ENCODE data around the gene IRF5. TPM values are rescaled to one million over a fixed set of nuclear protein-coding genes. Genes with fewer than 3 reads are reported as not detected.
"Not testable (repeated sequence)": the region's sequence is repeated elsewhere in the genome, so short reads cannot be mapped to it uniquely, and the experiment has no call there.

Gene IRF5
- polyA plus RNA-seq, 12 donors: 1.4 to 9.5 (median 2.0) TPM; not detected in 1

DNA sequence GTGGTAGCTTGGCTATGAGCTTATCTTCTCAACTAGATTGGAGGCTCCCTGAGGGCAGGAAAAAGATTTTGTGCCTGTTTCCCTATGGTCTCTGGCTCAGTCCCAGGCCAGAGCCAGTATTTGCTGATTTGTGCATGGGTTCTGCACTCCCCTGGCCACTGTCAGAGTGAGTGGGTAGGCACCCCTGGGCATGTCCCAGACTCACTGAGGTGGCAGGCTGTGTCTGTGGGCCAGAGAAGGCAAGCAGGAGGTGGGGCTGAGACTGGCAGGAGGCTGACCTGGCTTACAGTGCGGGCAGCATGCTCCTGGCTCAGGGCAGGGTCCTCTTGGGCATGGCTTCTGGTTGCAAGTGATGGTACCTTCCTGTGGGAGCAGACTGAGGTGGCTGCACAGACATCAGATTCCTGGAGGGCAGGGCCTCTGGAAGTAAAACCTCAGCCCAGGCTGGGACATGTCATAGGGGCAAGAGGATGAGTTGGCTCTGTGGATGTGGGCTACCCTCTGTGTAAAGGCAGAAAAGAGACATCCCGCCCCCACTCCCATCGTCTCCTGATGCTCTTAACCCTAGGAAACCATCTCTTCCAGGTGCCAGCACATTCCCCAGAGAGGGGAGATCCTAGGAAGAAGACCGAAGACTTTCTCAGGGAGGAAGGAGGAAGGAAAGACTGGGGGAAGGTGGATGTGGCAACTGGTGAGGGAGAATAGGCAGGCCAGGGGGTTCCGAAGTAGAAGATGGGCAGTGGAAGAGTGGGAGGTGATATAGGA lies 31.5 kb upstream of the IRF5 start:
- DNase-seq: no peak

DNA sequence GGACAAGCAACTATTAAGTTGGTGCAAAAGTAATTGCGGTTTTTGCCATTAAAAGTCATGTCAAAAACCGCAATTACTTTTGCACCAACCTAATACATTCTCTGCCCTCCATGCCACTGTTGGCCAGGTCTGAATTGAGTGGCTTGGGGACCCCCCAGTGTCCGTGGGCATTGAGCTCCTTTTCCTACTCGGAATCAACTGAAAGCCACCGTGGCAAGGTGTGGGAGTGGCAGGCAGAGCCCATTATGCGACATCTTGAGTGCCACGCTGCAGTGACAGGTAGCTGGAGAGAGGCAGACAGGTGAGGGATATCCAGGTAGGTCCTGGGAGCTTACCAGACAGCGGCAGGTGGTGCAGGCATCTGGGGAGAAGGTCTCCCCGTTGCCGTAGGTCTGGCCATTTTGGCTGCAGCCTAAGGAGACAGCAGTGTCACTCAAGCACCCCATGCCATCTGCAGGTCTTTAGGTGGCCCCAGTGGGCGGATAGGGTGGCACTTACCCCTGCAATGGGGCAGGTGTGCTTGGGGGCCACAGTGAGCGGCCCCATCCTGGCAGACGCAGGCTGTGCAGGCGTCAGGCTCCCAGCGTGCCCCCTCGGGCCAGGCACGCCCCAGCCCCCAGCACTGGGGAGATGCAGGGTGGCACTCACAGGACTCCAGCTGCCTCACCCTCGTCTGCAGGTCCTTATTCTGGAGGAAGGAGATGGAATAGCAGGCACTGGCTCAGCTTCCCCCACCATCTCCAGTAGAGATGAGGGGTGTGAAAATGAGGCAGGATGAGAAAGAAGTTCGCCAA lies 30.8 kb upstream of the IRF5 start:
- no peak for DNase-seq

DNA sequence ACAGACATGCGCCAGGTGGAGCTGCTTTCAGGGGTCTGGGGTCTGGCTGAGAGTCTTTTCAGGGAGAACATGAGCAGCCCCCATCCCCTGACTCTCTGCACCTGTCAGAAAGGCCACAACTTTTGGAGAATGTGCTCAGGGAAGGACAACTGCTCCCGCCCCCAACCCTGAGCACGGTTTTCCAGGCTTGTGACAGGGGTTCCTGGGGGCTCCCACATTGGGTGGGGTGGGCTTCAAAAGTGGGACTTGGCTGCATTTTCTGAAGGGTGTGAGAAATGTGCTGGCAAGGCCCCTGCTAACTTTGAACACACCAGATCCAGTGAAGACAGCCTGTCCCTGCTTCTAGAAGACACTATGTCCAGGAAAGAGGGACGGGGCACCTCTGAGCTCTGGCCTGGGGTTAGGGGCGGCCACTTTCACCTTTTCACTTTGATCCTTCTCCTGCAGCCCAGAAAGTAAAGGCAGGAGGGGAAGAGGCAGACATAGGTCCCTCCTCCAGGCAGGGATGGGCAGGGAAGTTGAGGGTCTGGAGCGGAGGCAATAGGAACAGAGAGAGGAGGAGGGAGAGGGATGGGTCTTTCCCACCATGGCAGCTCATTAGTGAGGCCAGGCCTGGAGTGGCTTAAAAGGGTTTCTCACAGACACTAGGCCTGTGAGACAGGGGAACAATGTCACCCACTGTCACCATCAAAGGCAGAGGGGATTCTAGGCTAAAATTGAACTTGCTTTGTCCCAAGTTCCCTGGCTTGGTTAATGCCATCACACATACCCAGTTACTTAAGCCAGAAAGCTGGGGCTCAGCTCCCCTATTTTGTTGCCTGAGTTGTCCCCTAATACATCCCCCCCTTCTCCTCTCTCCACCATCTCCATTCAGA lies 28.7 kb upstream of the IRF5 start:
- DNase-seq: no peak

DNA sequence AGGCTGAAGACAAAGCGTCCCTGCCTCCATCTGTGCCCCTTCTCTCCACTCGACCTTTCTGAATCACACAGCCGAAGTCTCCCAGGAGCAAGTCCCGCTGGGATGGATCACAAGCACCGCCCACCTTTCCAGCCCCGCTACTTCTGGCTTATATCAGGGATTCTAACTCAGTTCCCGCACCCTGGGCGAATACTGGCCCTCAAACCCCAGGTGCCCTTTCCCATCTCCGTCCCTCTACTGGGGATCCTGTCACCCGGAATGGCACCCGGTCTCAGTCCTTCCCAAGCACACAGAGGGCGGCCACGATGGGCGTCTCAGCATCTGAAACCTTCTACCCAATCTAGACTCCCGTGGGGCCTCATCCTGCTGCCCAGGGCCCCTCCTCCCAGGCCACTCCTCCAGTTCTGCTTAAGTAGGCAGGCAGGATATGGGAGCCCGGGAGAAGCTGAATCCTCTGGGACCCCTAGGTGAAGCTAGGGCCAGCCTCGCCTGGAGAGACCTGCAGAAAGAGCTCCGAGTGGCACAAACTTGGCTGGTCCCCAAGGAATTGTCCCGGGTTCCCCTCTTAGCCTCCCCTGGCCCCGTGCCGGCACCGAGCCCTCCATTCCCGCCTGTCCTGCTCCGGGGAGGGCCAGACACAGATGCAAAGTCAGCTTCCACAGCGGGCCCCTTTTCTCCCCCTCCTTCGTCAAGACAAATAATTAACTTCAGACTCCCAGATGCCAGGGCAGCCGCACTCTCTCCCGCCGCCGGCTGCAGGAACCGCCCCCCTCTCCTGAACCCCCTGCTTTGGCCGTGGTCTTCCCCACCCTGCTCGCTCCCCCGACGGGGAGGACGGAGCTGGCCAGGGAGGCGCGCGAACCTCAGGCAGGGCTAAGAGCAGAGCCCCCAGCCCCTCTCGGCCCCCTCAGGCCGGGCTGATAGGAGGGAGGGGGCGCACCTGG lies 27.8 kb upstream of the IRF5 start:
- DNase-seq: no peak

DNA sequence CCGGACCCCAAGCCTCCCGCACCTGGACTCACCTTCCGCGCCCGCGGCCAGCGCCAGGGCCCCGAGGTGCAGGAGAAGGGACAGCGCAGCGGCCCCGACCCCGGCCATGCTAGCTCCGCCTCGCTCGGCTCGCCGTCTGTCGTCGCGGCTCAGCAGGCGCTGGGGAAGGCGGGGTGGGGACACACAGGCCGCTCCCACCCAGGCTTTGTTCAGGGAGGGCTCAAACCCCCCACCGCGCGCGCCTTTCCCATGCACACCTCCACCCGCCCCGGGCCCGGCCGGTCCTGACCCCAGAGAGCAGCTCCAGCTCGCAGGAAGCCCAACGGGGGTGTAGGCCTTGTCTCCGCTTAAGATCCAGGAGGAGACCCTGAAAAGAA lies 27.2 kb upstream of the IRF5 start, which contains the start of gene KCP:
Gene KCP (minus strand): TSS at position 141 of the 377 bp plus-strand sequence. CDS start 33 bp downstream, at position 108.
- DNase-seq: no peak

DNA sequence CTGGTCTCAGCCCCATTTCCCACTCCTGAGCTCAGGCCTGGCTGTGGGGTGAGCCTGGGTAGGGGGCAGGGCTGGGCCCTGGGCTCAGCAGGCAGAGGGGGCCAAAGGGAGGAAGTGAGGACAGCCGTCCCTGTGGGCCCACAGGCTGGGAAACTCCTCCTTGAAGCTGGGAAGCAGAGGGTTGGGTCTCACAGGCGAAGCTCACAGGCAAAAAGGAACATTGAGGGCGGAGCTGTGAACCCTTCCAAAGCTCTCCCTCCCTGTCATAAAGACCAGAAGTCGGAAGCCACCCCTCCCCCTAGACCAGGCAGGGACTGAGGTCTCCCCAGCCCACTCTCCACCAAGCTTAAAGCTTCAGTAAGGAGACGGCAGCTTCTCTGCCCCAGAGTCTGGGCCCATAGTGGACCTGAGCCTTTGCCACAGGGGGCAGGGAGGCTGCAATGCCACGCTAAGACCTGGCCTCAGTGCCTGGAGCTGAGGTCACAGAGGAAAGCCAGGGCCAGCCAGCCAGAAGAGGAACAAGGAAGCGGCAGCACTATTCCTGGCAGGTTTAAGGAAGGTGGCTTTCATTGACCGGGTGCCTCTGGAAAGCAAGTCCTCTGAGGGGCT lies 26.2 kb upstream of the IRF5 start:
- peak; percentile 45 for DNase-seq

DNA sequence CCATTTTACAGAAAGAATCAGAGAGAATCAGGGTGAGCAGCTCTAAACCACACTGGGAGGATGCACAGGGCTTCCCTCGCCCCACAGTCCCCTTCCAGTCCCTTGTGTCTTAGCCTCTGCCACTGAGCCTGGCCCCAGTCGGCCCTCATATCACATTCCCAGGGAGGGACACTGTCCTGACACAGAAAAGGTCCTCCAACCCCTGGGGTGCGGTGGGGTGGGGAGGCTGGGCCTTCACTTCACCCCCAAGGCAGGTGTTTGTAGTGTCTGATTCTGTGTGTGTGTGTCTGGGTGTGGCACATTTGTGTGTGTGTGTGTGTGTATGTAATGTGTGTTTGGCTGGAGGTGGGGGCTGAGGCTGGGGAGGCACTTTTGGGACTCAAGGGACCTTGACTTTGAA lies 25.4 kb upstream of the IRF5 start:
- no peak for DNase-seq

DNA sequence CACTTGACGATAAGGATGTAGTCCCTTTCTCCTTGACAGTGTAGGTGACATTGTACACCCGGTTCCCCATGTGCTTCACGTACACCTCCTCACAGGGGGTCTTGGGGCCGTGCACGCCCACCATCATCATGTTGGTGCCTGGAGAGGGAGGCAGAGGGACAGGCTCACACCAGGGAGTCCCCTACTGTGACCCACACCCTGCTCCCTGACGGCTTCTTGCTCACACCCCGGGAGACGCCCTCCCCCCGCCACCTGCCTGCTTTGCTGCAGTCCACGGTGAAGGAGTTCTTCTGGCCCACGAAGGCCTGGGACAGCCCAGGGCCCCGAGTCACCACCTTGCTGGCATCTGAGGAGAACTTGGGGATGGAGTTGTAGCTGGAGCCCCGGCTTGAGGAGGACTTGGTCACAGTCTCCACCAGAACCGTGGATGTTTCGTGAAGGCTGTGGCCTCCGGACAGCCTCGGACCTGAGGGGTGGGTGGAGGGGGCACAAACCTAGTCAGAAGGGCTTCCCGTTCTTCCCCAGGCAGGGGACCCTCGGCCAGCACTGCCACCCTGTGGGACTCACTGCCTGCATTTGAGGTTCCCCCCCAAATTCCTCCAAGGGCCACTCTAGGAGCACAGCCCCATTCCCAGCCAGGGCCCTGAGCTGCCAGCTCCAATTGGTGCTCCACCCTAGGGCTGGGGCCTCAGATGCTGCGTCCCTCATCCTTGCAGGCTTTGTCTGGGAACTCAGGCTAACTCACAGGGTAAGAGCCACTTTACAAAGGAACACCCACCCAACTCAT lies 24.8 kb upstream of the IRF5 start:
- DNase-seq: not testable (repeated sequence)

DNA sequence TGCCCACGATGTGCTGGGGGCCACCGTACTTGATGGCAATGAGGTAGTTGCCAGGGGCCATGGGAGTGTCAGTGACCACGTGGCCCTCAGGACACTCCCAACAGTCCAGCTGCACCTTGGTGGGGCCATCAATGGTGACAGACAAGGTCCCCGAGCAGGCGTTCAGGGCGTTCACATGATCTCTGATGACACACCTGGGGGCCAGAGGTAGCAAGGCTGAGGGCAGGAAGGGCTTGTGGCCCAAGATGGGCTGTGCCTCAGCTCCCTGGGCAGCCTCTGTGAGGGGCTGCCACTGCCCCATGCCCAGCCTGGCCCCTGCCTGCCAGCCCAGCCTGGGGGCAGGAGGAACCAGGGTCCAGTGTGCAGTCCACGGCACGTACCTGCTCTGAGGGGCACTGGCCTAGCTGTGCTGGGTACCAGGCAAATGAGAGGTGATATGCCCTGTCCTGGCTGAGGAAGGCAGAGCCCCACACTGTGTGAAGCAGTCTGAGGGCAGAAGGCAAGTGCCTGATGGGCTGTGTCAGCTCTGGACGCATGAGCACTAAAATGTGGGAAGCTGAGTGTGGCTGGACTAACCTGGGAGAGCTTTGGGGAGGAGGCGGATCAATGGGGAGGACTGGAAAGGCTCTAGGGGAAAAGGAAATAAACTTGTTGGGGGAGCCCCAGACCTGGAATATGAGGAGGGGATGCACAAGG lies 23.7 kb upstream of the IRF5 start:
- no peak for DNase-seq

DNA sequence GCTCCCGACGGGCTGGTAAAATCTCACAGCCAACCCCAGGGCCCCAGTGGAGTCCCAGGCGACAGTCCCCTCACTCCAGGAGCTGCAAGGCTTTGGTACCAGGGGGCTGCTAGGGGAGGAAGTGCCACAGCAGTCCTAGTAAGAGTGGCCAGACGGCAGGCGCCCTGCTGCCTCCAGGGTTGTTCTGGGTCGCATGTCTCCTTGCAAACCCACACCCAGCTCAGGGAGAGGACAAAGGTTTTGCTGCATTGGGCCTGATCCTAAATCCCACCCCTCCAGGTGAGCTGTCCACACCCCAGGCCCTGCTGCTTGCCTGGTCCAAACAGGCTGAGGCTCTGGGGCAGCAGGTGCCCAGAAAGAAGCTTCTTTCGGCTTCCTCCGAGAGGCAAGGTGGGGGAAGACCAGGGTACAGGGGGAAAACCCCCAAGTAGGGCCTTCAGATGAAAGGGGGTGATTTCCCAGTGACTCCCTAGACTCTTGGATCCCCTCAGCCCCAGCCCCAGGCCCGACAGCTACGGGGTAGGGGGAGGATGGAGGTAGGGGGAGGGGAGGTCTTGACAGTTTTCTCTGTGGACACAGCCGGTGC lies 23.1 kb upstream of the IRF5 start:
- no peak for DNase-seq

DNA sequence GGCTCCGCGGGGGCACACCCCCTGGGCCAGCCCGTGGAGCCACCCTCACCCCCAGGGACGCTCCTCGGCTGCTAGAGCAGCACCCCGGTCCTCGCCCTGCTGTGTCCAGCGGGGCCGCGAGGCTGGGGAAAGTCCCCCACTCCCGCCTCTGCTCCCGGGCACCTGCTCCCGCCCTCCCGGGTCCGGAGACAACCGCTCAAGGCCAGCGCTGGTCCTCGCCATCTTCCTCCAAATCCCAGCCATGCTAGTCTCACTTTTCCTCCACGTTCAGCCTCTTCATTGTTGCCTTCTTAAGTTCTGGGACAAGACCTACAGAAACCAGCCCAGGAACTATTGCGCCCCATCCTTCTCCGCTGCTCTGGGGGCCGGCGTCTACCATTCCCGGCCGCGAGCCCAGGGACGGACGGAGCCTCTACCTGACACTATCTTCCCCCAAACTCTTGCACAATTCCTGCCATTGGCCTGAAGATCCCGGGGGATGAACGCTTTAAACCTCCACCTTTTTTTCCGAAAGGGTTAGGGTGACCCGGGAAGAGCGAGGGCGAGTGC lies 22.4 kb upstream of the IRF5 start:
- DNase-seq: no peak

DNA sequence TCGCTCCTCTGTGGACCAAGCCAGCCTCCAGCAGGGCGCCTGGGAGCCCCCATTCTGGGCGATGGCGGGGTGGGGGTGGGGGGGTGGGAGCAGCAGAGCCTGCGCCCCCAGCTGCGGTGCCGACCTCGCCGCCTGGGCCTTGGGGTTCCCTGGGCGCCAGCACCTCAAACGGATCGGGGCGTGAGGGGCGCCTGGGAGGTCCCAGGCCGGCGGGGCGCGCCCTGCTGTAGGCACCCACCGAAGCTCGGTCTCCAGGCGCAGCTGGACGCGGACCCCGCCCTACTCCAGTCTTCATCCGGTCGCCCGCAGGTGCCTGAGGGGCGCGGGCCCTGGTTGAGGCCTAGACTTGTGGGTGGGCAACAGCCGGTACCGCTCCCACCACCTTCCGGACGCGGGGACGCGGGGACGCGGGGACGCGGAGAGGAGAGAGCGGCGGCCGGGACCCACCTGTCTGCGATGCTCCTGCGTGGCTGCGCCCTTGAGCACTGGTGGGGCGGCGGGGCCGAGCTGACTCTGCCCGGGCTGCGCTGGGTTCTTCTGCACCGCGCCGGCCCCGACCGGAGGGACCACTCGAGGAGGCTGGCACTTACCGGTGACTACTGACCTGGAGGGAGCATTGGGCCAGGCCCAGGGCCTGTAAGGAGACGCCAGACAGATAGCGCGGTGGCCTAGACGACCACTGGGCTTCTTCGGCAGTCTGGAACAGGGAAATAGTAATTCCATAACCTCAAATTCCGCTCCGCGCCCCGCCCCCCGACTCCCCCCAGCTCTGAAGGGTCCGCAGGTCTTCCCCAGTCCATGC lies 21.7 kb upstream of the IRF5 start:
- DNase-seq: no peak

DNA sequence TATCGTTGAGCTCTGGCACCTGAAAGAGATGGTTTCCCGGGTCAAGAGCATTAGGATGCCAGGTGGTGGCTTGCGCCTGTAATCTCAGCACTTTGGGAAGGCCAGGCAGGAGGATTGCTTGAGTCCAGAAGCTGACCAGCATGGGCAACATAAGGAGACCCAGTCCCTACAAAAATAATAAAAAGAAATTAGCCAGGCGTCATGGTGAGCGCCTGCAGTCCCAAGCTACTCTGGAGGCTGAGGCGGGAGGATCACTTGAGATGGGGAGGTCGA lies 21.1 kb upstream of the IRF5 start:
- DNase-seq: no peak

DNA sequence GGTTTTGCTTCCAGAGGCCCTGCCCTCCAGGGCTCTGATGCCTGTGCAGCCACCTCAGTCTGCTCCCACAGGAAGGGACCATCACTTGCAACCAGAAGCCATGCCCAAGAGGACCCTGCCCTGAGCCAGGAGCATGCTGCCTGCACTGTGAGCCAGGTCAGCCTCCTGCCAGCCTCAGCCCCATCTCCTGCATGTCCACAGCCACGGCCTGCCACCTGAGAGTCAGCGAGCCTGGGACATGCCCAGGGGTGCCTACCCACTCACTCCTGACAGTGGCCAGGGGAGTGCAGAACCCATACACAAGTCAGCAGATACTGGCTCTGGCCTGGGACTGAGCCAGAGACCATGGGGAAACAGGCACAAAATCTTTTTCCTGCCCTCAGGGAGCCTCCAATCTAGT lies 20.6 kb upstream of the IRF5 start:
- DNase-seq: no peak

DNA sequence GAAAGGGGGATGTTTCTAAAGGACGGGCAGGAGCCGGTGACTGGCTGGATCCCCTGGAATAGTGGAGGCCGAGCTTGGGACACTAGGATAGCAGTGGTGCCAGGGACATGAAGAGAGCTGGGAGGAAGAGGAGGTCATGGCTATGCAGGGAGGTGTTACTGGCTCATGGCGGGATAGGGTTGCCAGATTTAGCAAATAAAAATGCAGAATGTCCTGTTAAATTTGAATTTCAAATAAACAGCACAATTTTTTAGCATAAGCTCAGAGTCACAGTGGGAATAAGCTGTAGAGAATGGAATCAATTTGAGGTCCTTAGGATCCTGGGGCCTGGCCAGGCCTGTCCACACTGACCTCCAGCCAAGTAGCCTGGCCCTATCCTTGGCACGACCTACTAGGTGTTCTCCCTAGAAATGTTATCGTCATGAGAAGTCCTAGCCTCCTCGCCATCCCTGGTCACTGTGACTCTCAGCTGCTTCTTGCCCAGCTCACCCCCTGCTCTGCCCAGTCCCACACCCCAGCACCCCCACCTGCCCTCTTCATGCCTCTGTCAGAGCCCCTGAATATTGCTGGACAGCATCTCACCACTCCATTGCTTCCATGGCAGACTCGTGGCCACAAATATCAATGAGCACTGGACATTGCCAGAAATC lies 19.6 kb upstream of the IRF5 start:
- no peak for DNase-seq

DNA sequence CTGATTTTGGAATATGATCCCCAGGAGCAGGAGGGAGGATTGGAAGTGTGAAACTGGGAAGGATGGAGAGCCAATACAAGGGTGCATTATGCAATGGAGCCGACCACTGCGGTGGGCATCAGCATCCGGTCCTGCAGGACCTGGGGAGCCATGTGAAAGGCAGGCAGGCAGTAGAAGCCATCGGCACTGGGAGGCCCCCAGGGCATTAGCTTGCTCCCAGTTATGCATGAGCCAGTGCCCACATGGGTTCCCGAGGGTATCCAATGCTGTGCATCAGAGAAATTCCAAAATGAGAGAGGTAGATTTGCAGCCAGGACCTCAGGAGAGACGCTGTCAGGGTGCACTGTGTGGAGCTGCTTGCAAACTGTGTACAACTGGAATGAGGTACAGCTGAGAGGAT lies 18.5 kb upstream of the IRF5 start:
- no peak for DNase-seq

Measured in muscle of arm (tissue), 12 donors.